ENCODE data around the gene STX11.

The STX11 gene

GRCh38 chr6:144216668-144217218, 66.4 kb downstream of the STX11 start:
- DNase-seq, result peak; percentile 46 to 66 (median 60)

- no peak for DNase-seq
Measured at GRCh38 chr6:144217264-144217663, 66.9 kb downstream of the STX11 start.

GRCh38 chr6:144217797-144218196, 67.5 kb downstream of the STX11 start:
- DNase-seq, result no peak

GRCh38 chr6:144219056-144219685, 68.9 kb downstream of the STX11 start:
- no peak for DNase-seq

- no peak for DNase-seq
Measured at GRCh38 chr6:144220031-144220790, 69.9 kb downstream of the STX11 start.

GRCh38 chr6:144223686-144224085, 73.4 kb downstream of the STX11 start:
- no peak for DNase-seq

- no peak for DNase-seq
Measured at GRCh38 chr6:144231721-144232120, 81.4 kb downstream of the STX11 start.

GRCh38 chr6:144232176-144232831, 82.0 kb downstream of the STX11 start:
- DNase-seq, result no peak

- DNase-seq, result no peak
Measured at GRCh38 chr6:144232832-144233230, 82.5 kb downstream of the STX11 start.

GRCh38 chr6:144234399-144234798, 84.1 kb downstream of the STX11 start:
- no peak for DNase-seq

- DNase-seq, result no peak
Measured at GRCh38 chr6:144234935-144235334, 84.6 kb downstream of the STX11 start.

Data from activated naive CD4-positive, alpha-beta T cell (primary cell).